ENCODE results near the gene SLC9A3.
A peak's percentile ranks its signal among the peaks of the same experiment; 100 is the strongest.

DNA sequence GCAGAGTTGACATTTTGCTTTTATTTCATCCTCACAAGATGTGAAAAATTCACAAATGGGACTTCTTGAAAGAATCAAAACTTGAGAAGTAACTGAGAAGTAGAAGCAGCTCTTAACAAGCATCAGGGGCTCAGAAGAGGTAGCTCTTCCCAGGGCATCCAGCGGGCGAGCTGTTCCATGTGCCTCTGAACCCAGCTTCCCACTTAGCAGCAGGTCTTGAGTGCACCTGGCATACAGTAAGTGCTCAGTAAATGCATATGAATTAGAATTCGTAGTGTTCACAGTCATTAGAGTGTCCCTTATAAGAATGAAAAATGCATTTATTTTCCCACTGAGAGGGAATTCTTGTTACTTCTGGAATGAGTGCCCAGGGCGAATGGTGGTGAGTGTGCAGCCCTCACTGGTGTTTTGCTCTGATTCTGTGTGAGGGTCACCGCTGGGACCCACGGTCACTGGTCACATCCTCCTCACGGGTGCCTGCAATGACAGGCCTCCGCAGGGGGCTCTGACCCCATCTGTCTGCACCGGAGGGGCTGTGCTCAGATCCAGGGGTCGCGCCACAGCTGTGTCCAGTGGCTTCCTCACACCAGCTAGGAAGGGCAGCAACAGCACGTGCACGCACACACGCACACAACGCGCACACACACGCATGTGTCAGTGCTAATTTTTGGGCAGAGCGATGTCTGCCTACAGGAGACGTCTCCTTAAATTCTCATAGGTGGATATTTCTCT lies 54.3 kb downstream of the SLC9A3 start:
- TF ChIP-seq CTCF (IDR thresholded peaks at IDR 0.05; ENCODE audit: borderline replicate concordance, extremely low read depth, low read length, poor library complexity, severe bottlenecking) (peak; percentile 10), EZH2 (IDR thresholded peaks at IDR 0.05; ENCODE audit: borderline replicate concordance, low read depth, low read length, severe bottlenecking) (no peak)

All from DND-41 (cell line).